LNCaP clone FGC (cell line): ENCODE results near the gene DYNLT1.

Experiments
- DNase-seq: peaks from one replicate; pipeline ENCODE4 v3.0.0-alpha.2; 2011; ENCODE audit warnings: low read depth
- H3K4me3 ChIP-seq: 2 replicates; pipeline ENCODE4 v1.5.1; 2011; ENCODE audit warnings: mild to moderate bottlenecking, low read depth, low read length, control low read depth
- TF ChIP-seq, protein P1 (sequence below): IDR thresholded peaks from 2 replicates; pipeline ENCODE4 v1.5.1; 2012; ENCODE audit warnings: mild to moderate bottlenecking; ENCODE audit not compliant: control insufficient read depth, insufficient read depth; ENCODE audit errors: extremely low read depth

DYNLT1 gene

DNA sequence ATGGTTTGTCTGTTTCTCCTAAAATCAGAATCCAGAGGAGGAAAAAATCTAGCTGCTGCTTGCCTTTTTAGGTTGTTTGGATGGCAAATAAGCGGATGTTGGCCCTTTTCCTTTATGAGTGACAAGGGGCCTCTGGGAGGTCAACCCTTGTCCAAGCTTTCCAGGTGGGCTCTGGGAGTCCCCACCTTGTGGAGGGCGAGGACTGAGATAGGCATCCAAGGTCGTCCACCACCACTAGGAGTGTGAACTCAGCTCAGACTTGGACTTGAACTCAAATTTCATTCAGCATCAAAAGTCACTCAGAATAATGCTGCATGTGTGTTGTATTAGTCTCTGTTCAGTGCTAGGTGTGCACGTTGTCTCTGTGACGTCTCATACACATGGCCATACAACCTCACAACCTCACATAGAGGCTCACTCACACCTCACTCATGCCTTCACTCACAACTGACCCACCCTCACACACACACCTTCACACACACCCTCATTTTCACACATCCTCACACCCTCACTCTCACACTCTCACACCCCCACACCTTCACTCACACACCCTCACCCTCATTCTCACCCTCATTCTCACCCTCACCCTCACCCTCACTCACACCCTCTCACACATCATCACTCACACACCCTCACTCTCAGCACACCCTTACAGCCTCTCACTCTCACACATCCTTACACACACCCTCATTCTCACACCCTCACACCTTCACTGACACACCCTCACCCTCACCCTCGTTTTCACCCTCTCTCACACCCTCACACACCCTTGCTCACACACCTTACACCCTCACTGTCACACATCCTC is 18.0 kb downstream of the DYNLT1 start:
- no peak for DNase-seq
- TF ChIP-seq, protein P1, sequence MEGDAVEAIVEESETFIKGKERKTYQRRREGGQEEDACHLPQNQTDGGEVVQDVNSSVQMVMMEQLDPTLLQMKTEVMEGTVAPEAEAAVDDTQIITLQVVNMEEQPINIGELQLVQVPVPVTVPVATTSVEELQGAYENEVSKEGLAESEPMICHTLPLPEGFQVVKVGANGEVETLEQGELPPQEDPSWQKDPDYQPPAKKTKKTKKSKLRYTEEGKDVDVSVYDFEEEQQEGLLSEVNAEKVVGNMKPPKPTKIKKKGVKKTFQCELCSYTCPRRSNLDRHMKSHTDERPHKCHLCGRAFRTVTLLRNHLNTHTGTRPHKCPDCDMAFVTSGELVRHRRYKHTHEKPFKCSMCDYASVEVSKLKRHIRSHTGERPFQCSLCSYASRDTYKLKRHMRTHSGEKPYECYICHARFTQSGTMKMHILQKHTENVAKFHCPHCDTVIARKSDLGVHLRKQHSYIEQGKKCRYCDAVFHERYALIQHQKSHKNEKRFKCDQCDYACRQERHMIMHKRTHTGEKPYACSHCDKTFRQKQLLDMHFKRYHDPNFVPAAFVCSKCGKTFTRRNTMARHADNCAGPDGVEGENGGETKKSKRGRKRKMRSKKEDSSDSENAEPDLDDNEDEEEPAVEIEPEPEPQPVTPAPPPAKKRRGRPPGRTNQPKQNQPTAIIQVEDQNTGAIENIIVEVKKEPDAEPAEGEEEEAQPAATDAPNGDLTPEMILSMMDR: no peak
- no peak overlapping the region for H3K4me3 ChIP-seq

DNA sequence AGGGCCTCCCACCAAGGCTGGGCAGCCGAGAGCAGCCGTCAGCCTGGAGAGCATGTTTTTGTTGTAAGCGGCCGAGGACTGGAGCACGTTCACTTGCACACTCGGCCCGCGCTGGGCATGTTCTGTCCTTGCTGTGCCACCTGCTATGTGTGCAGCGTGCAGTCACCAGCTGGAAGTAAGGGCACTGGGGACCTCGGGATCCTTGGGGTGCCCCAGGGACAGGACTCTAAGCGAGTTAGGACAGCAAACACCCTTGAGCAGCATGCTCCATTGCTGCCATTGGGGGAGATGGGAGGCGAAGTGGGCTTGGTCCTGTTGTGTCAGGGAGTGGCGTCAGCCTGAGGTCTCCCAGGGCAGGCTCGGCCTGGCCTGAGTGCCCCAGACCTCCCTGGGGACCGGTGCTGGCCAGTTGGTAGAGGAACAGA is 18.6 kb downstream of the DYNLT1 start:
- H3K4me3 ChIP-seq: no peak overlapping the region
- TF ChIP-seq, protein P1: no peak
- DNase-seq: no peak

DNA sequence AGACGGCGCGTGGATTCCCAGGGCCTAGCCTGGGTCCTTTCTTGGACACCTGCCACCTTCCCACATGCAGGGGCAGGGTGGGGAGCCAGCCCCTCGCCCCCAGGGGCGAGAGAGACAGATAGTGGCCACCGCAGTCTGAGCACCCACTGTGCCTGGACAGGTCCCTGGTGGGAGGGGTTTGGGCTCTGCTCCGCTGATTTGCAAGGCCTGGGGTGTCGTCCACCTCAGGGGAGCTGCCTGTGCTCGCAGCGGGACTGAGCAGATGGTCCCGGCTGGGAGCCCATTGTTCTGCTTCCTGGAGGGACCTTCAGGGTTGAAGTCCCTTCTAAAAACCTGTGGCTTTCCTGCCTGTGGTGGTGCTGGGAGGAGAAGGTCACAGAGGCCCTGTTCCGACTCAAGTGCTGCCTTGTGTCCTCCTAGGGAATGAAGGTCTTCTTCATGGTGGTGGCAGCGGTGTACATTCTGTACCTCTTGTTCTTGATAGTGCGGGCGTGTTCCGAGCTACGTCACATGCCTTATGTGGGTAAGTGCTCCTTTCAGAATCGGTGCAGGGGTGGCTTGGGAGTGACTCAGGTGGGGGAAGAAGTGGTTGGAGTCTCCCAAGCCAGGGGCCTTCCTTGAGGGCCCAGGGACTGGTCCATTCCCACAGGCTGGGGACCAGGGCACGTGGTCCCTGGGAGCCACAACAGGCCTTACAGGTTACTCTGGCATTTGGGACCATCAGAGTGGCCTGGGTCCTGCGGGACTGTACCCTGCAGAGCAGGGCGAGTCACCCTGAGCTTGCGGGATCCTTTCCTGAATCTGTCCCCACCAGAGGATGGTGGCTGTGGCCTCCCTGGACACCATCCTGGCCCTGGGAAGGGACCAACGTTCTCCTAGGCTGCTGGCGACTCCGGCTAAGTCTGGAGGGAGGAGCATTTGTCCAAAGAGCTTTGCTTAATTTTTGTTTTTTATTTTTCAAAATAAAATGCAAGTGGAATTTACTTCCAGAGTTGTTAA is 19.6 kb downstream of the DYNLT1 start:
- TF ChIP-seq, protein P1: no peak
- no peak overlapping the region for H3K4me3 ChIP-seq
- no peak for DNase-seq

DNA sequence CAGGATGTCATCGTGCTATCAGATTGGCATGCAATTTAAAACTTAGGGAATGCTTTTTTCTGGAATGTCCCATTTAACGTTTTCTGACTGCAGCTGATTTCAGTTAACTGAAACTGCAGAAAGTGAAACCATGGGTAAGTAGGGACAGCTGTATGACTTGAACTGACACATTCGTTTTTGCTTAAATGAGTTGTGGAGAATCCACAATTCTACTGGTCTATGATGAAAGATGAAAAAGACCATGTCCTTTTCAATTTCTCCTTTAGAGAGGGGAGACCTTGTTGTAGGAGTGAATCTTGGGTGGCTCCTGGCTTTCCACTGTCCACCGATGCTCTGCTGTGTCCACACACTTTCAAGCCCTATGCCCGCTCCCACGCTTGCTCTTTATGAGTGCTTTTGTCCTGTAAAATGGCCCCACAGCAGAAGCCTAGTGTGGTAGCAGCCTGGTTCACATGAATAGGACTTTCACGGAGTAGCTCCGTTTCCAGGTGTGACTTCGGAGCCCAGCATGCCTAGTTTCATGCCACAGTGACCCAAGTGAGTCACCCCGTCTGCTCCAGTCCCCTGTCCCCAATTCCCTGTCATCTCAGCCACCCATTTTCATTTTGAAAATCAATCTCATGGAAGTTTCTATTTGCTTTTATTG is 21.9 kb downstream of the DYNLT1 start:
- DNase-seq: no peak
- TF ChIP-seq, protein P1: no peak
- H3K4me3 ChIP-seq: no peak overlapping the region

DNA sequence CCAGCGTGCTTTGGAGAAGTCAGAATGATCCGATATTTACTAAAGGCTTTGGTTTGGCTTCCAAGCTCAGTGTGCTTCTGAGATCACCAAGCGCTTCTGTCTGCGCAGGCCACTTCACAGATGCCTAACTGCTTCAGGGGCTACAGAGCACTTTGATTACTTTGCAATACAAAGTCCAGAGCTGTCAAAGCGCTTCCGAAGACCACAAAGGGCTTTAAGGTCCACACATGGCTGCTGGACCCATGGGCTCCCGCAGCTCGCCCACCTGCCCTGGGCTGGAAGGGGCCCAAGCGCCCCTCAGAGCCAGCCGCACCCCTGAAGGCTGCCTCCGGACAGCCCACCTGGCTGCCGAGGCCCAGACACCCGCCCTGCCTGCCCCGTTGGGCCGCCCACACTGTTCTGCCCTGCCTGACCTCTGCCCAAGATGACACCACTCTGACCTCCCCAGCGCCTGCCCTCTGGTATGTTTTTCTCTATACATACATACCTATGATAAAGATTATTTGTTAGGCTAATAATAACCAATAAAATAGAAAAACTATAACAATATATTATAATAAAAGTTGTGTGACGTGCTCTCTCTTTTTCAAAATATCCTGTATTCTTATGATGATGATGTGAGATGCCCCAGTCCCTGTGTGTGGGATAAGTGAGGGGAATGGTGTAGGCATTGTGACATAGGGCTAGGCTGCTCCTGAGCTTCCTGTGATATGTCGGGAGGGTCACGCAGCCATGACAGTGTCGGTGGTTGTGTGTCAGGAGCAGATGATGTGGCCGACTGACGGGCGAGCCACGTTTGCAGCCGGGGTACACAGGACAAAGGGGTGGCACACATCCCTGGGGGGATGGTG is 22.6 kb downstream of the DYNLT1 start:
- no peak overlapping the region for H3K4me3 ChIP-seq
- DNase-seq: no peak
- TF ChIP-seq, protein P1: no peak
